A673 (cell line): ENCODE results near the gene OSBP. TPM values are rescaled to one million over a fixed set of nuclear protein-coding genes. Genes with fewer than 3 reads are reported as not detected.
A peak's percentile ranks its signal among the peaks of the same experiment; 100 is the strongest.

Experiments
- BruUV-seq: library from RNA; stranded (reverse); fragments of 400-500 nt; replicated peaks from 2 replicates; lab custom pipeline; 2021; lab: Mats Ljungman, UMichigan
- CTCF ChIA-PET: fragments of 300-600 bp; sonication (Branson Sonifier 250); formaldehyde crosslinking; loops from one replicate; lab custom pipeline; 2022; ENCODE audit warnings: antibody characterized with exemption; lab: Charles Lee
- POLR2A ChIA-PET: fragments of 300-600 bp; sonication (Branson Sonifier 250); formaldehyde crosslinking; loops from one replicate; lab custom pipeline; 2022; ENCODE audit warnings: antibody characterized with exemption; ENCODE audit not compliant: low non-redundant PET; lab: Charles Lee
- DNase-seq: peaks from one replicate; pipeline ENCODE4 v3.0.0-alpha.2; 2015; ENCODE audit warnings: low spot score
- H3K27ac ChIP-seq: fragments of 200-600 bp; sonication (generic); 2 replicates; pipeline ENCODE4 v1.5.1; 2016; ENCODE audit warnings: mixed run types, low read depth, mild to moderate bottlenecking, mixed read lengths, antibody characterized with exemption, low read length; ENCODE audit not compliant: poor library complexity, severe bottlenecking
- H3K27me3 ChIP-seq: fragments of 200-600 bp; sonication (generic); replicated peaks from 2 replicates; pipeline ENCODE4 v1.6.1; 2017; ENCODE audit warnings: mixed run types, low read depth, mild to moderate bottlenecking, mixed read lengths, antibody characterized with exemption, low read length; ENCODE audit not compliant: insufficient read depth, poor library complexity
- H3K36me3 ChIP-seq: fragments of 200-600 bp; sonication (generic); 2 replicates; pipeline ENCODE4 v1.6.1; 2016; ENCODE audit warnings: mixed run types, mild to moderate bottlenecking, mixed read lengths, antibody characterized with exemption, low read length; ENCODE audit not compliant: insufficient read depth, poor library complexity, severe bottlenecking
- H3K4me1 ChIP-seq: fragments of 200-600 bp; sonication (generic); 2 replicates; pipeline ENCODE4 v1.6.1; 2017; ENCODE audit warnings: mixed run types, mild to moderate bottlenecking, mixed read lengths, antibody characterized with exemption, low read length; ENCODE audit not compliant: insufficient read depth, poor library complexity, severe bottlenecking
- H3K4me3 ChIP-seq: fragments of 200-600 bp; sonication (generic); 2 replicates; pipeline ENCODE4 v1.5.1; 2016; ENCODE audit warnings: low read depth, mixed run types, mild to moderate bottlenecking, mixed read lengths, low read length; ENCODE audit not compliant: poor library complexity, severe bottlenecking
- H3K9me3 ChIP-seq: fragments of 200-600 bp; sonication (generic); 2 replicates; pipeline ENCODE4 v1.6.1; 2016; ENCODE audit warnings: mixed run types, low read depth, mild to moderate bottlenecking, mixed read lengths, antibody characterized with exemption, low read length; ENCODE audit not compliant: poor library complexity, severe bottlenecking
- CTCF ChIP-seq: fragments of 300-800, 200-600 bp; sonication (generic); conservative IDR thresholded peaks from 2 replicates; pipeline ENCODE4 v1.5.1; 2017; ENCODE audit warnings: low read depth, mild to moderate bottlenecking, antibody characterized with exemption, low read length, moderate library complexity, mixed read lengths
- EZH2 ChIP-seq: fragments of 200-600 bp; sonication (generic); IDR thresholded peaks from 2 replicates; pipeline ENCODE4 v1.6.1; 2017; ENCODE audit warnings: borderline replicate concordance, low read depth, mild to moderate bottlenecking, mixed read lengths, antibody characterized with exemption, low read length; ENCODE audit not compliant: poor library complexity, severe bottlenecking
- intact Hi-C: fragments of 100-400 bp; cut with micrococcal nuclease; formaldehyde crosslinking; loops from one replicate; pipeline ENCODE4 v1.10.0; 2022; ENCODE audit not compliant: unreplicated experiment
- total RNA-seq: library from RNA; stranded (reverse); gene quantifications from 2 replicates; pipeline ENCODE4 v1.2.3, GENCODE V29; 2021

Gene OSBP
- total RNA-seq, 1 experiment from 2014 or later, result 40.7 TPM

- DNase-seq, result peak; percentile 14
- intact Hi-C loops, result loop anchor here (5.0 kb wide), 1 partner anchor 63 kb away; no protein-coding TSS in a partner anchor
- Histone ChIP-seq H3K27me3 (no peaks in the 10 kb centered on the region), H3K9me3 (no peaks in the 10 kb centered on the region), H3K27ac (peak overlapping the region; percentile 78), H3K4me1 (peaks cover 37% of the 10 kb centered on the region), H3K4me3 (peak overlapping the region; percentile 68), H3K36me3 (peaks cover 4% of the 10 kb centered on the region)
- TF ChIP-seq CTCF (no peak), EZH2 (no peak)
- CTCF ChIA-PET, result no interaction called here
- BruUV-seq, result no TSS peak
- POLR2A ChIA-PET, result interaction anchor here (0.5 kb wide), 1 partner anchor 307 kb away, joined by 3 read pairs; no protein-coding TSS in a partner anchor
Measured at GRCh38 chr11:59615120-59615636, 396 bp downstream of the OSBP start.

GRCh38 chr11:59614277-59615119 lies 1.1 kb downstream of the OSBP start:
- intact Hi-C loops, result loop anchor here (5.0 kb wide), 1 partner anchor 62 kb away; no protein-coding TSS in a partner anchor
- Histone ChIP-seq H3K27me3 (no peaks in the 10 kb centered on the region), H3K36me3 (peaks cover 11% of the 10 kb centered on the region), H3K27ac (peak overlapping the region; percentile 78), H3K9me3 (no peaks in the 10 kb centered on the region), H3K4me3 (peak overlapping the region; percentile 68), H3K4me1 (peaks cover 37% of the 10 kb centered on the region)
- BruUV-seq, result no TSS peak
- CTCF ChIA-PET, result no interaction called here
- peak; percentile 15 for DNase-seq
- TF ChIP-seq CTCF (no peak), EZH2 (no peak)
- POLR2A ChIA-PET, result no interaction called here

- DNase-seq, result no peak
- H3K36me3 ChIP-seq, result peaks cover 37% of the 10 kb centered on the region
- intact Hi-C loops, result no loop called here
- BruUV-seq, result no TSS peak
- ChIA-PET CTCF (no interaction called here), POLR2A (interaction anchor here (1.0 kb wide), 1 partner anchor 185 kb away, joined by 3 read pairs; no protein-coding TSS in a partner anchor)
- no peaks in the 10 kb centered on the region for H3K27me3 ChIP-seq
- no peaks in the 10 kb centered on the region for H3K9me3 ChIP-seq
- H3K4me3 ChIP-seq, result no peak overlapping the region
- TF ChIP-seq CTCF, result no peak
- TF ChIP-seq EZH2, result no peak
- H3K4me1 ChIP-seq, result peaks cover 33% of the 10 kb centered on the region
- H3K27ac ChIP-seq, result no peak overlapping the region
Measured at GRCh38 chr11:59611570-59612565, 3.7 kb downstream of the OSBP start.
